ENCODE measurements around the gene HEPHL1. TPM values are rescaled to one million over a fixed set of nuclear protein-coding genes. Genes with fewer than 3 reads are reported as not detected.

The HEPHL1 gene
- total and polyA plus RNA-seq, 2 experiments from 2014 or later: 0.07 to 0.21 TPM

- TF ChIP-seq NANOG (IDR thresholded peaks at IDR 0.05; ENCODE audit: borderline replicate concordance): no peak
- TF ChIP-seq ZNF331 (CRISPR knock-in tag; IDR thresholded peaks at IDR 0.05; ENCODE audit: low read depth): no peak
- TF ChIP-seq STAT1 (IDR thresholded peaks at IDR 0.05; ENCODE audit: unreplicated experiment): no peak
- no peak for TF ChIP-seq EZH2phosphoT487 (IDR thresholded peaks at IDR 0.05; ENCODE audit: unreplicated experiment)
Measured at GRCh38 chr11:94032066-94032465, 10.9 kb downstream of the HEPHL1 start (continued).

DNA sequence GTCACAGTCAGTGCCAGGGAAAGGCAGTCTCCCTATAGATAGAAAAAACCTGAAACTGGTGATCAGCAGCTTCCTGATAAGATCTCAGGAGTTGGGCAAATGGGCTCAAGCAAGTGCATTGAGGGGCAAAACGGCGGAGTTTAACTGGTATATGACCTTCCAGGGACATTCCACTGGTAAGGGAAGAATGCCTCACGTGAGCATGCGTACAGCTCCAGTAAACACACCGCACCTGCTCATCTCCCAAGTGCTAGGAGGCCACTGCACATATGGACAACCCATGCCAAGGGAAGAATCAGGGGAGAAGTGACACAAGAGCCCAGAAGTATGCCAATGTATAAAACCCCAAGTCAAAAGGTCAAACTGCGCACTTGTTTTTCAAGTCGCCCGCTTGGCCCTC lies 11.6 kb downstream of the HEPHL1 start:
- no peak overlapping the region for H3K4me3 ChIP-seq
- Mint-ChIP-seq H3K4me3 (no peak overlapping the region), H3K4me1 (no peaks in the 10 kb centered on the region), H3K27me3 (ENCODE audit: insufficient read depth, low read depth, poor library complexity) (peaks cover 2% of the 10 kb centered on the region), H3K27ac (no peak overlapping the region), H3K9me3 (peaks cover 10% of the 10 kb centered on the region), H3K36me3 (ENCODE audit: low read depth) (peaks cover 8% of the 10 kb centered on the region; the same call in 2 of the 3 replicates)
- H3F3A ChIP-seq (replicated peaks; ENCODE audit: low read depth): no peaks in the 10 kb centered on the region
- H3K9me2 ChIP-seq (ENCODE audit: insufficient read depth): peaks cover 19% of the 10 kb centered on the region; the same call in 1 of the 2 replicates
- H4K20me1 ChIP-seq (replicated peaks; ENCODE audit: insufficient read depth): no peaks in the 10 kb centered on the region
- H3K4me2 ChIP-seq: no peak overlapping the region
- H3K27ac ChIP-seq (ENCODE audit: low read depth): no peak overlapping the region
- H3K36me3 ChIP-seq (ENCODE audit: insufficient read depth): no peaks in the 10 kb centered on the region
- no peaks in the 10 kb centered on the region for H3K27me3 ChIP-seq (ENCODE audit: insufficient read depth)
- no peak overlapping the region for H2AFZ ChIP-seq
- H3K4me1 ChIP-seq (ENCODE audit: insufficient read depth): no peaks in the 10 kb centered on the region; the same call in 1 of the 2 replicates
- no peak for TF ChIP-seq NANOG (IDR thresholded peaks at IDR 0.05; ENCODE audit: borderline replicate concordance)
- no peak for TF ChIP-seq EZH2phosphoT487 (IDR thresholded peaks at IDR 0.05; ENCODE audit: unreplicated experiment)
- no peak for TF ChIP-seq REST (IDR thresholded peaks at IDR 0.05; ENCODE audit: unreplicated experiment)
- TF ChIP-seq ZNF331 (CRISPR knock-in tag; IDR thresholded peaks at IDR 0.05; ENCODE audit: low read depth): no peak
- ATAC-seq: no peak
- H3K79me2 ChIP-seq (replicated peaks; ENCODE audit: insufficient read depth): no peaks in the 10 kb centered on the region
- no peak for DNase-seq (ENCODE audit: low spot score)

DNA sequence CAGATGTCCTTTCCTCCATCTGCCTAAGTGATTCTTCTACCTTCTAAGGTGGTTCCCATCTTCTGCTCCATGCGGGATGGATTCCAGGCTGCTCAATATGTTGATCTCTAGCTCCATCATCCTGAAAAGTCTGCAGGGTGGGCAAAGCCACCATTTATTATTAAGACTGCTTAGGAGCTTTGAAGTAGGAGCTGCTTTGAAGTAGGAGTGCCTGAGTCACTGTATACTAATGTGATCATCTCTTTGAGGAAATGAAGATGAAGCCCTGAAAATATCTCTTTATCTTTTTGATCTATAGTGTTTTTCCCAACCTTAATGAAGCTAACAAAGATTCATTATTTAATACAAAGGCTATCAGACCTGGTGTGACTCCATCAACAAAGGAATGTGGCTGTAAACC lies 13.1 kb downstream of the HEPHL1 start:
- no peaks in the 10 kb centered on the region for H4K20me1 ChIP-seq (replicated peaks; ENCODE audit: insufficient read depth)
- no peaks in the 10 kb centered on the region for H3K36me3 ChIP-seq (ENCODE audit: insufficient read depth)
- H3K27ac Mint-ChIP-seq: no peak overlapping the region
- H3K9me2 ChIP-seq (ENCODE audit: insufficient read depth): peaks cover 18% of the 10 kb centered on the region; the same call in 1 of the 2 replicates
- peaks cover 10% of the 10 kb centered on the region for H3K9me3 Mint-ChIP-seq
- ATAC-seq: no peak
- DNase-seq (ENCODE audit: low spot score): no peak
- peaks cover 8% of the 10 kb centered on the region; the same call in 2 of the 3 replicates for H3K36me3 Mint-ChIP-seq (ENCODE audit: low read depth)
- no peaks in the 10 kb centered on the region for H3K27me3 ChIP-seq (ENCODE audit: insufficient read depth)
- H3K27ac ChIP-seq (ENCODE audit: low read depth): no peak overlapping the region
- no peaks in the 10 kb centered on the region for H3F3A ChIP-seq (replicated peaks; ENCODE audit: low read depth)
- TF ChIP-seq STAT1 (IDR thresholded peaks at IDR 0.05; ENCODE audit: unreplicated experiment): no peak
- TF ChIP-seq ZNF114 (CRISPR knock-in tag; IDR thresholded peaks at IDR 0.05): no peak
- no peak for TF ChIP-seq ETS1 (IDR thresholded peaks at IDR 0.05)
- no peaks in the 10 kb centered on the region for H3K4me1 Mint-ChIP-seq
- H3K4me2 ChIP-seq: no peak overlapping the region
- no peaks in the 10 kb centered on the region; the same call in 1 of the 2 replicates for H3K4me1 ChIP-seq (ENCODE audit: insufficient read depth)
- no peak overlapping the region for H3K4me3 Mint-ChIP-seq
- peaks cover 2% of the 10 kb centered on the region for H3K27me3 Mint-ChIP-seq (ENCODE audit: insufficient read depth, low read depth, poor library complexity)
- H2AFZ ChIP-seq: no peak overlapping the region
- no peak overlapping the region for H3K4me3 ChIP-seq
- no peaks in the 10 kb centered on the region for H3K79me2 ChIP-seq (replicated peaks; ENCODE audit: insufficient read depth)
